ENCODE data around the gene MCL1. TPM values are rescaled to one million over a fixed set of nuclear protein-coding genes. Genes with fewer than 3 reads are reported as not detected.

MCL1 gene
- total and polyA plus RNA-seq, 2 of the 13 experiments (the other 11 are each of a cell fraction or from before 2014, with no cell fraction given): 69.5 to 125 TPM

DNA sequence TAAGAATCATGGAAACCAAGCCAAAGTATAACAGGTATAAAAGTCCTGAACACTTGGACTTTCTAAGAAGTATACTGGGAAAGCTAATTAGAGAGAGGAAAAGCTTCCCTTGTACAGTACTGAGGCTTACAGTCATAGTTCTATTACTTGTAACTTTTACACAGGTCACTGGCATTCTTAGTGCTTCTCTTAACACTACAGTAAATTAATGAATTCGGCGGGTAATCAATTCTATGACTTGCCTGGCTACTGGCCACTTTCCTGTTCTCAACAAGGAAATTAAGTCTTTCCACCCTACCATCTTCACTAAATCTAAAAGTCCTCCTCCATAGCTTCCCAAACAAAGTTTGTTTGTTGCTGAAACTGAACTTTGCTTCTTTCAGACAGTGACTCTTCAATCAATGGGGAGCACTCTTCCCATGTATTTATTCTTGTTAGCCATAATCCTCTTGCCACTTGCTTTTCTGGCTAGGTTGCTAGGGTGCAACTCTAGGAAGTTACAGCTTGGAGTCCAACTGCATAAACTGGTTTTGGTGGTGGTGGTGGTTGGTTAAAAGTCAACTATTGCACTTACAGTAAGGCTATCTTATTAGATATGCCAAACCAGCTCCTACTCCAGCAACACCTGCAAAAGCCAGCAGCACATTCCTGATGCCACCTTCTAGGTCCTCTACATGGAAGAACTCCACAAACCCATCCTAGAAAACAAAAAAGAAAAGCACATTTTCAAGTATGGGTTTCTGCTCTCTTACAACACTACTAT lies 2.4 kb downstream of the MCL1 start (continued):
- TF ChIP-seq, protein P1, sequence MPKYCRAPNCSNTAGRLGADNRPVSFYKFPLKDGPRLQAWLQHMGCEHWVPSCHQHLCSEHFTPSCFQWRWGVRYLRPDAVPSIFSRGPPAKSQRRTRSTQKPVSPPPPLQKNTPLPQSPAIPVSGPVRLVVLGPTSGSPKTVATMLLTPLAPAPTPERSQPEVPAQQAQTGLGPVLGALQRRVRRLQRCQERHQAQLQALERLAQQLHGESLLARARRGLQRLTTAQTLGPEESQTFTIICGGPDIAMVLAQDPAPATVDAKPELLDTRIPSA (CRISPR knock-in tag; IDR thresholded peaks at IDR 0.05; ENCODE audit: borderline replicate concordance): no peak
- TF ChIP-seq, protein P2, sequence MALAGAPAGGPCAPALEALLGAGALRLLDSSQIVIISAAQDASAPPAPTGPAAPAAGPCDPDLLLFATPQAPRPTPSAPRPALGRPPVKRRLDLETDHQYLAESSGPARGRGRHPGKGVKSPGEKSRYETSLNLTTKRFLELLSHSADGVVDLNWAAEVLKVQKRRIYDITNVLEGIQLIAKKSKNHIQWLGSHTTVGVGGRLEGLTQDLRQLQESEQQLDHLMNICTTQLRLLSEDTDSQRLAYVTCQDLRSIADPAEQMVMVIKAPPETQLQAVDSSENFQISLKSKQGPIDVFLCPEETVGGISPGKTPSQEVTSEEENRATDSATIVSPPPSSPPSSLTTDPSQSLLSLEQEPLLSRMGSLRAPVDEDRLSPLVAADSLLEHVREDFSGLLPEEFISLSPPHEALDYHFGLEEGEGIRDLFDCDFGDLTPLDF (CRISPR knock-in tag; IDR thresholded peaks at IDR 0.05): no peak
- TF ChIP-seq PHF21A (CRISPR knock-in tag; IDR thresholded peaks at IDR 0.05) (peak; percentile 31; the same call in 1 of the 2 replicates), ZNF451 (CRISPR knock-in tag; IDR thresholded peaks at IDR 0.05) (no peak), ZNF501 (CRISPR knock-in tag; IDR thresholded peaks at IDR 0.05) (no peak), DR1 (CRISPR knock-in tag; IDR thresholded peaks at IDR 0.05) (no peak), SMC3 (IDR thresholded peaks at IDR 0.05; ENCODE audit: low read length) (no peak), MZF1 (CRISPR knock-in tag; IDR thresholded peaks at IDR 0.05; ENCODE audit: borderline replicate concordance) (no peak), ZNF557 (CRISPR knock-in tag; IDR thresholded peaks at IDR 0.05) (no peak), FOXJ3 (CRISPR knock-in tag; IDR thresholded peaks at IDR 0.05; ENCODE audit: borderline replicate concordance) (0 out of 2 replicates have a peak, but pooled peaks have one; percentile 18), EHMT2 (IDR thresholded peaks at IDR 0.05; ENCODE audit: borderline replicate concordance, low read depth, low read length) (no peak), EP300 (IDR thresholded peaks at IDR 0.05; ENCODE audit: low read depth in 2 of 2, low read length in 2 of 2) (peak in 1 of 2 experiments; percentile 22; a peak in 1 of 4 replicates), EP300 (CRISPR knock-in tag; IDR thresholded peaks at IDR 0.05; ENCODE audit: borderline replicate concordance) (no peak), ZNF883 (CRISPR knock-in tag; IDR thresholded peaks at IDR 0.05; ENCODE audit: not compliant biosample characterization) (no peak), ZNF749 (CRISPR knock-in tag; IDR thresholded peaks at IDR 0.05; ENCODE audit: borderline replicate concordance) (no peak), ZNF251 (CRISPR knock-in tag; IDR thresholded peaks at IDR 0.05) (no peak), FIP1L1 (IDR thresholded peaks at IDR 0.05; ENCODE audit: borderline replicate concordance, insufficient read depth, low read depth, low read length) (no peak), NFE2 (CRISPR knock-in tag; IDR thresholded peaks at IDR 0.05) (no peak), PRPF4 (IDR thresholded peaks at IDR 0.05; ENCODE audit: low read depth, low read length, poor library complexity, severe bottlenecking) (no peak), CENPT (CRISPR knock-in tag; IDR thresholded peaks at IDR 0.05; ENCODE audit: low read depth) (no peak), ZNF329 (CRISPR knock-in tag; IDR thresholded peaks at IDR 0.05; ENCODE audit: low read depth) (no peak), SETDB1 (CRISPR knock-in tag; IDR thresholded peaks at IDR 0.05; ENCODE audit: borderline replicate concordance) (no peak), ZNF430 (CRISPR knock-in tag; IDR thresholded peaks at IDR 0.05) (no peak)
- TF ChIP-seq, protein P3, sequence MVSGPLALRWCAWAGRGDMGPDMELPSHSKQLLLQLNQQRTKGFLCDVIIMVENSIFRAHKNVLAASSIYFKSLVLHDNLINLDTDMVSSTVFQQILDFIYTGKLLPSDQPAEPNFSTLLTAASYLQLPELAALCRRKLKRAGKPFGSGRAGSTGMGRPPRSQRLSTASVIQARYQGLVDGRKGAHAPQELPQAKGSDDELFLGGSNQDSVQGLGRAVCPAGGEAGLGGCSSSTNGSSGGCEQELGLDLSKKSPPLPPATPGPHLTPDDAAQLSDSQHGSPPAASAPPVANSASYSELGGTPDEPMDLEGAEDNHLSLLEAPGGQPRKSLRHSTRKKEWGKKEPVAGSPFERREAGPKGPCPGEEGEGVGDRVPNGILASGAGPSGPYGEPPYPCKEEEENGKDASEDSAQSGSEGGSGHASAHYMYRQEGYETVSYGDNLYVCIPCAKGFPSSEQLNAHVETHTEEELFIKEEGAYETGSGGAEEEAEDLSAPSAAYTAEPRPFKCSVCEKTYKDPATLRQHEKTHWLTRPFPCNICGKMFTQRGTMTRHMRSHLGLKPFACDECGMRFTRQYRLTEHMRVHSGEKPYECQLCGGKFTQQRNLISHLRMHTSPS (CRISPR knock-in tag; IDR thresholded peaks at IDR 0.05; ENCODE audit: low read depth): no peak
- TF ChIP-seq, protein P4, sequence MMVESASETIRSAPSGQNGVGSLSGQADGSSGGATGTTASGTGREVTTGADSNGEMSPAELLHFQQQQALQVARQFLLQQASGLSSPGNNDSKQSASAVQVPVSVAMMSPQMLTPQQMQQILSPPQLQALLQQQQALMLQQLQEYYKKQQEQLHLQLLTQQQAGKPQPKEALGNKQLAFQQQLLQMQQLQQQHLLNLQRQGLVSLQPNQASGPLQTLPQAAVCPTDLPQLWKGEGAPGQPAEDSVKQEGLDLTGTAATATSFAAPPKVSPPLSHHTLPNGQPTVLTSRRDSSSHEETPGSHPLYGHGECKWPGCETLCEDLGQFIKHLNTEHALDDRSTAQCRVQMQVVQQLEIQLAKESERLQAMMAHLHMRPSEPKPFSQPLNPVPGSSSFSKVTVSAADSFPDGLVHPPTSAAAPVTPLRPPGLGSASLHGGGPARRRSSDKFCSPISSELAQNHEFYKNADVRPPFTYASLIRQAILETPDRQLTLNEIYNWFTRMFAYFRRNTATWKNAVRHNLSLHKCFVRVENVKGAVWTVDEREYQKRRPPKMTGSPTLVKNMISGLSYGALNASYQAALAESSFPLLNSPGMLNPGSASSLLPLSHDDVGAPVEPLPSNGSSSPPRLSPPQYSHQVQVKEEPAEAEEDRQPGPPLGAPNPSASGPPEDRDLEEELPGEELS (CRISPR knock-in tag; IDR thresholded peaks at IDR 0.05): peak; percentile 59
